ENCODE results near the gene MIDN.
"Not testable (repeated sequence)": the region's sequence is repeated elsewhere in the genome, so short reads cannot be mapped to it uniquely, and the experiment has no call there.

The MIDN gene

DNA sequence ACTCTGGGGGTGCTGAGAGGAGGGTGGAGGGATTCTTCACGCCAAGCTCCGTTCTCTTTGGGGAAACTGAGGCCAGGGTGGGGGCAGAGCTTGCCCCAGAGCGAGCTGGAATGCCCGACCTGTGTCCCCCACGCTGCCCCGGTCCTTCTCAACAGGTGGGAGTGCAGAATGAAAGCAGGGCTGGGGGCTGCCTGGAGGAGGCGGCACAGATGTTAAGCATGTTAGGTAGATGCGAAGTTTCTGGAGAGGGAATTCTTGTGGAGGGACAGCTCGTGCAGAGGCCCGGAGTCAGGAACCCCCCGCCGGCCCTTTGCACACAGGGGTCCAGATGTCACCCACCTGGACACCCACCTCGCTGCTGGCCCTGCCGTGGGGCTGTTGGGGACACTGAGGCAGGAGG, 46.3 kb downstream of the MIDN start:
- DNase-seq (ENCODE audit: low read depth, low spot score): no peak

DNA sequence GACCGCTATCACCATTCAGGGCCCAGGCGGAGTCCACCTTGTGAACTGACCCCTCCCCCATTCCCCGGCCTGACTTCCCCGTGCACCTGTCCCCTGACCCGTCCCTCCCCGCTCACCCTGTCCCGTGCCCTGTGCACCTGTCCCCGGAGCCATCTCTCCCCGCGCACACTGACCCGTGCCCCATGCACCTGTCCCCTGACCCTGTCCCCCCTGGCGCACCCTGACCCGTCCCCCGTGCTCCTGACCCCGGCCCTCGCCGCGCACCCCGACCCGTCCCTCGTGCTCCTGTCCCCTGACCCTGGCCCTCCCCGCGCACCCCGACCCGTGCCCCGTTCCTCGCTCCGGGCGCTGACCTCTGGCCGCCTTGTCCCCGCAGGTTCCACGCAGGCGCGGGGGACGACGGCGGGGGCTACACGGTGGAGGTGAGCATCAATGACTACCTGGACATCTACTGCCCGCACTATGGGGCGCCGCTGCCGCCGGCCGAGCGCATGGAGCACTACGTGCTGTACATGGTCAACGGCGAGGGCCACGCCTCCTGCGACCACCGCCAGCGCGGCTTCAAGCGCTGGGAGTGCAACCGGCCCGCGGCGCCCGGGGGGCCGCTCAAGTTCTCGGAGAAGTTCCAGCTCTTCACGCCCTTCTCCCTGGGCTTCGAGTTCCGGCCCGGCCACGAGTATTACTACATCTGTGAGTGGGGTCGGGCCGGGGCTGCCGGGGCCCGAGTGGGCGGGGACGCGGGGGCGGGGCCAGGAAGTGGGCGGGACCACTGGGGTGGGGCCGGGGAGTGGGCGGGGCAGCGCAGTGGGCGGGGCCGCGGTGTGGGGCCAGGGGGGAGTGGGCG, 47.0 kb downstream of the MIDN start:
- no peak for DNase-seq (ENCODE audit: low read depth, low spot score)

DNA sequence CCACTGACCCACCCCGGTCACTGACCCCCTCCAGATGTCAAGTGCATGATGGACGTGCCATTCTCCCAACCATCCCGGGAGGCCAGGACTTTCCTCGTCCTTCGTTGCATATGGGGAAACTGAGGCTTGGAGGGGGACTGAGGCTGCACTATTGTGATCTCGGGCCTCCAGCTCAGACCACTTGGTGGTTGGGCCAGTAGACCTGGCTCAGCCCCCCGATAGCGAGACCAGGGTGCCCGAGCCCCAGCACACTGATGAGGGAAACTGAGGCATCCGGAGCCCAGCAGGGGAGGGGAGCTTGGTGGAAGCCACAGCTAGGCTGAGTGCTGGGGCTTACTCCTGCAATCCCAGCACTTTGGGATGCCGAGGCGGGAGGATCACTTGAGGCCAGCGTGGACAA, 47.7 kb downstream of the MIDN start:
- no peak for DNase-seq (ENCODE audit: low read depth, low spot score)

DNA sequence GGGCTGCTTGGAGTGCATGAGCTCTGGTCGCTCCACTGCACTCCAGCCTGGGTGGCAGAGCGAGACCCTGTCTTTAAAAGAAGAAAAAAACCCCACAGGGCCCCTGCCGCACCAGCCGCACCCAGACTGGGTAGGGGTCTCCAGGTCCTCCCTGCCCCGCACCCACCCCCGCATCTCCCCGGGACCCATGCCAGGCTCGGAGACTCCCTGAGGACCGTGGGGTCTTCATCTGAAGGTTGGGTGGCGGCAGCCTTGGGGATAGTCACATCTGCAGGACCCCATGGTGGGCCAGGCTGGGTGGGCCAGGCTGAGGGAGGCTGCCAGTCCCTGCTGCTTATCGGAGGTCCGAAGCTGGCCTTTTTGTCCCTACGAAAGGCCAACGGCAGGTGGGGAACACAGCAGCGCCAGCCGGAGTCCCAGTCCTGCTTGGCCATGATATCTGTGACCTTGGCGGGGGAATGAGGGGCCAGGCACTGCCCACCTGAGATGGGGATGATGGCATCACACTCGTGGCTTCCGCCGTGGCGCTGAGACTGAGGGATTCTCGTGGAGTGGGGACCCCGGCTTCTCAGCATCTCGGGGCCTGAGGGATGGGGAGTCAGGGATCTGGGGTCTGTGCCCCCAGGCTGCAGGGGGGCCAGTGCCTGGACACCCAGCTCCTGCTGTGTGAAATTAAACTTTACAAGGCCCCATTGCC, 48.3 kb downstream of the MIDN start:
- no peak for DNase-seq (ENCODE audit: low read depth, low spot score)

DNA sequence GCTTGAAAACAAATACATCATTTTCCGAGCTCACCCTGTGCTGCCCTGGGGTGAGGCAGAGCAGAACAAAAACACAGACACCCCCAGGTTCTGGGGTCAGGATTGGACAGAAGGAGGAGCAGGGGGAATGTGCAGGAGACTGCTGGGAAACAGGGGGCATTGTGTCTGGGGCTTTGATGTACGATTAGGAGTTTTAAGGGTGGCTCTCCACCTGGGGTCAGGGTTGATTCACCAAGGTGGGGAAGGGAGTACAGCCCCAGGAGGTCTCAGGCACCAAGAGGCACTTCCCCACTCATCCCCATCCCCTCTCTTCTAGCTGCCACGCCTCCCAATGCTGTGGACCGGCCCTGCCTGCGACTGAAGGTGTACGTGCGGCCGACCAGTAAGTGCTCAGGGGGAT, 49.9 kb downstream of the MIDN start:
- DNase-seq (ENCODE audit: low read depth, low spot score): no peak

DNA sequence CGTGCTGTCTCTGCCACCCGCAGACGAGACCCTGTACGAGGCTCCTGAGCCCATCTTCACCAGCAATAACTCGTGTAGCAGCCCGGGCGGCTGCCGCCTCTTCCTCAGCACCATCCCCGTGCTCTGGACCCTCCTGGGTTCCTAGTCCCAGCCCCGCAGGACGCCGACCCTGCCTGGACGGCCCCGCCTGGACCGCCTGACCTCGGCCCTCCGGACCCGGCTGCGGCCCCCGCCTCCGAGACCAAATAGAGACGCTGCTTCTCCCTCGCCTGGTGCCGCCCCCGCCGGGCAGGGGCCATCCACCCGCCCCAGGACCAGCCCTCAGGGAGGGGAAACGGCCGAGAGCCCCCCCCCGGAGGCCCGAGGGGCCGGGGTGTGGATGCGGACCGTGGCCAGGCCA, 51.4 kb downstream of the MIDN start:
- DNase-seq (ENCODE audit: low read depth, low spot score): no peak

DNA sequence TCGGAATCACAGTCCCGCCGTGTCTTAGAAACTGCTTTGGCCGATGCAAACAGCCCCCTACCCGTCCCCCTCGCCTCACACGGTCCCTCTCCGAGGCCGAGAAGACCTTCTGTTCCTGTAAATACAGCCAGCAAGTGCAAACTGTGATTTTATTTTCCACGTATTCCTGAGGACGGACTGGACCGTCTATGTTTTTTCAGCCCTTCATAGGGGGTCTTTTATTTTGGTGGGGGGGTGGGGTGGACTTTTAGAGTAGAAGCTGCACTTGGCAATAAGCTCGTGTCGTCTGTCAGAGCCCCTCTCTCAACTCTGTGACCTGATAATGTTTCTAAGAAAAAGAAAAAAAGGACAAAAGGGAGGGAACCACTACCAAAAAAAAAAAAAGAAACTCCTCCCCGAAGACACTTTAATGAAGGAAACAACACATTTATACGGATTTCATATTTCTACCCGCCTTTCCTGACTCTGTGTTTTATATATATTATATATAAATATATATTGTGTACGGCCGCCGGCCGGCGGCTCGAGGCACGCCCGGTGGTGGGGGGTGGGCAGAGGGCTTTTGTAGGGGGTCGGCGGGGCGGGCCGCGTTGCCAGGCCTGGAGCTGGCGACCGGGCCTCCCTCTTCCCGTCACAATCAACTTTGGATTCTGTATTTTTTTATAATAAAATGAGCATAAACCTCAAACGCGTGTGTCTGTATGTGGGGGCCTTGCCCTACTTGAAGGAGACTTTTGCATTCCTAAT, 52.5 kb downstream of the MIDN start:
- no peak for DNase-seq (ENCODE audit: low read depth, low spot score)

DNA sequence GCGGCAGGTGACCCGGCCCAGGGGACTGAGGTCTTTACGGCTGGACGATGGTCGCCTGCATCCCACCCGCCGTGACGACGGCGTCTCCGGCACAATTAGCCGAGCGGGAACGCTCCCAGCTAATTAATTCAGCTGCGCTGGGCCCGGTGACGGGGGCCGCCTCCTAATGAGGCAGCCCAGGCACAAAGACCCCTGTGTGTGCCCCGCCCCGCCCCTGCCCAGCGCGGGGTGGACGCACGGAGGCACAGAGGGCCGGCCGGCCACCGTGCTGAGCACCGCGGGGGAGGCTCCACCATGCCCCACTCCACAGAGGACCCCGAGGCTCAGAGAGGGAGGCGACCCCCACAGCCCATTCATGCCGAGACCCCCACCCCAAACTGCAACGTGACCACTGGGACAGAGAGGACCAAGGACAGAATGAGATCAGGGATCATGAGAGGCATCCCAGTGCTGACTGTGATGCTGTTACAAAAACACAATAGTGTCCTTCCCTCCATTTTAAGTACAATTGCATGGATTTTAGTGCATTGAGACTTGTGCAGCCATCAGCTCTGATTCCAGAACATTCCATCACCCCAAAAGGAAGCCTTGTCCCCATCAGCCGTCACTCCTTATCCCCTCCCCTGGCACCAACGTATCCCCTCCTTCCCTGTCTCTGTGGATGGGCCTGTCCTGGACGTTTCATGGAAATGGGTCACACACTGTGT, 54.3 kb downstream of the MIDN start:
- DNase-seq (ENCODE audit: low read depth, low spot score): no peak

DNA sequence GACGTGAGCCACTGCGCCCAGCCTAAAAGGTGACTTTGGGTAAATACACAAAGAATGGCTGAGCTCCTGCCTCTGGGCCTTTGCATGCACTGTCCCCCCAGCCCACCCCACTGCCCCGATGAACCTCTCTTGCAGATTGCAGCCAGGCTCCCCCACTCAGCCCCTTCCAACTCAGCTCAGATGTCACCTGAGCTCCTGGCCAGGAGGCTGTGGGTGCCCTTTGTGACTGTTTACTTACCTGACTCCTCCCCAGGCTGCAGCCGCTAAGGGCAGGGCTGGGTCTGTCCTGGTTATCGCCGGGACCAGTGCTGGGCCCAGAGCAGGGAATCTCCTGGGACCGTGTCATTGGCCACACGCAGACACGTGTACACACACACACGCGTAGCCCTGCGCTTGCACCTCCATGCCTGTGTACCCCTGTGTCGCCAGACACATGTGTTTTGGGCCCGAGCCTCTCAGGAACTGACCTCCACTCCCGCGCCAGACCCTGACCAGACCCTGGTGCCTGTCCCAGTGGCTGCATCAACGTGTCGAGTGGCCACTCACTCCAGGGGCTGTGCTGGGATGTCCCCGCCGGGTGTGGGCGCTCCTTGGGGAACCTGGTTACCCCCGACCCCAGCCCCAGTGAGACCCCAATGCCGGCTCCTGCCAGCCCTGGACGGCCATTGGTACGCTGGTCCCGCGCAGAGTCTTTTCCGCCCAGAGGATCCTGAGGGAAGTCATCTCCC, 56.0 kb downstream of the MIDN start:
- no peak for DNase-seq (ENCODE audit: low read depth, low spot score)

DNA sequence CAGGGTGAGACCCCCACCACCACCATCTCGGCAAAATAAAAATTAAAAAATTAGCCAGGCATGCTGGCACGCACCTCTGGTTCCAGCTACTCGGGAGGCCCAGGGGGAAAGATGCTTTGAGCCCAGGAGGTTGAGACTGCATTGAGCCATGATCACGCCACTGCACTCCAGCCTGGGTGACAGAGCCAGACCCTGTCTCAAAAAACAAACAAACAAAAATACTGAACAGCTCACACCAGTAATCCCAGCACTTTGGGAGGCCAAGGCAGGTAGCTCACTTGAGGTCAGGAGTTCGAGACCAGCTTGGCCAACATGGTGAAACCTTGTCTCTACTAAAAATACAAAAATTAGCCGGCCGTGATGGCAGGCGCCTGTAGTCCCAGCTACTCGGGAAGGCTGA, 57.0 kb downstream of the MIDN start:
- DNase-seq (ENCODE audit: low read depth, low spot score): not testable (repeated sequence)

DNA sequence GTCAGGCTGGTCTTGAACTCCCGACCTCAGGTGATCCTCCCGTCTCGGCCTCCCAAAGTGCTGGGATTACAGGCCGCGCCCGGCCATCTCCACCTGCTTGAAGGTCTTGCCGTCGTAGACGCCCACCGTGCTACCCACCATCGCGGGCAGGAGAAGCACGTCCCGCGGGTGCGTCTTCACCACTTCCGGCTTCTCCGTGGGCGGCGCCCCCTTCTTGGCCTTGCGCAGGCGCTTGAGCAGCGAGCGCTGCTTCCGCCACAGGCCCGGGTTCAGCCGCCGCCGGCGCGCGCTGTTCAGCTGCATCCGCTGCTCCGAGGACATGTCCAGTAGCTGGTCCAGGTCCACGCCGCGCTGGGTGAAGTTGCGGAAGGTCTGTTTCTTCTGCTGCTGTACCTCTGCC, 58.9 kb downstream of the MIDN start:
- no peak for DNase-seq (ENCODE audit: low read depth, low spot score)

DNA sequence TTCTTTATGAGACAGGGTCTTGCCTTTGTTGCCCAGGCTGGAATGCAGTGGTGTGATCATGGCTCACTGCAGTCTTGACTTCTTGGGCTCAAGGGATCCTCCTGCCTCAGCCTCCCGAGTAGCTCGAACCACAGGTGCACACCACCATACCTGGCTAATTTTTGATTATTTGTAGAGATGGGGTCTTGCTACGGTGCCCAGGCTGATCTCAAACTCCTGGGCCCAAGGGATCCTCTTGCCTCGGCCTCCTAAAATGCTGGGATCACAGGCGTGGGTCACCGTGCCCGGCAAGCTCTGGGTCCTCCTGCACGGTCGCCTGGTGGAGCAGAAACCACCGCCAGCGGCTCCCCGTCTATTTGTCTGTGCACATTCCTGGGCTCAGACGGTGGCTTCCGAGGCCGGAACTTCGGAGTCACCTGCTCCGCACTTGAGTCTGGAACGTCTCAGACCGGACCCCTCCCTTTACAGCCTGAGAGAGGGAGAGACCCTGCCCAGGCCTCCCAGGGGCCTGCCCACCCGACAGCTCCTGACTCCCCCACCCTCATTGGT, 59.4 kb downstream of the MIDN start:
- no peak for DNase-seq (ENCODE audit: low read depth, low spot score)

DNA sequence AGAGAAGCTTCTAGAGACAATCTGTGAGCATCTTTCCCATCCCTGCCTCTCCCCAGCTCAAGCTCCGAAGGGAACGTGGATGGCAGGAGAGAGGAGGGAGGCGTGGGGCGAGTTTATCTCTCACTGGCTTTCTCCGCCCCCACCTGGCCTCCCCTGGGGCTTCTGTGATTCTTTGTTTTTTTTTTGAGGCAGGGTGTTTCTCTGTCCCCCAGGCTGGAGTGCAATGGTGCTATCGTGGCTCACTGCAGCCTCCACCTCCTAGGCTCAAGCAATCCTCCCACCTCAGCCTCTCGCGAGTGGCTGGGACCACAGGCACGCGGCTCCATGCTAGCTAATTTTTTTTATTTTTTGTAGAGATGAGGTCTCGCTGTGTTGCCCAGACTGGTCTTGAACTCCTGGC, 60.3 kb downstream of the MIDN start:
- no peak for DNase-seq (ENCODE audit: low read depth, low spot score)

Measured in ELF-1 (cell line).